Mesendoderm (in vitro differentiated cells): Measurements from ENCODE around the gene MAN2A2.
"Not testable (repeated sequence)": the region's sequence is repeated elsewhere in the genome, so short reads cannot be mapped to it uniquely, and the experiment has no call there.

Experiments used
- DNase-seq: peaks from one replicate; pipeline ENCODE4 v3.0.0; 2013
- H2AK5ac ChIP-seq: 2 replicates; pipeline ENCODE4 v1.6.1; 2013; ENCODE audit warnings: low read length, inconsistent platforms
- H2BK120ac ChIP-seq: 2 replicates; pipeline ENCODE4 v1.6.1; 2013; ENCODE audit warnings: low read depth, mild to moderate bottlenecking, low read length, moderate library complexity, mixed read lengths
- H2BK15ac ChIP-seq: replicated peaks from 2 replicates; pipeline ENCODE4 v1.6.1; 2013; ENCODE audit warnings: low read depth, mild to moderate bottlenecking, moderate library complexity
- H2BK5ac ChIP-seq: 2 replicates; pipeline ENCODE4 v1.6.1; 2013; ENCODE audit warnings: low read length, inconsistent platforms
- H3K18ac ChIP-seq: 2 replicates; pipeline ENCODE4 v1.6.1; 2013; ENCODE audit warnings: mild to moderate bottlenecking, low read length, mixed read lengths
- H3K23ac ChIP-seq: one replicate; pipeline ENCODE4 v1.6.1; 2013; ENCODE audit warnings: low read length
- H3K27ac ChIP-seq: 2 replicates; pipeline ENCODE4 v1.5.1; 2013; ENCODE audit warnings: low read depth, mild to moderate bottlenecking, inconsistent platforms, low read length, moderate library complexity
- H3K27me3 ChIP-seq: 2 replicates; pipeline ENCODE4 v1.6.1; 2013; ENCODE audit warnings: low read length, control low read depth, mild to moderate bottlenecking, inconsistent platforms; ENCODE audit not compliant: insufficient read depth, poor library complexity
- H3K36me3 ChIP-seq: 2 replicates; pipeline ENCODE4 v1.6.1; 2013; ENCODE audit warnings: low read length, inconsistent platforms; ENCODE audit not compliant: control insufficient read depth, insufficient read depth
- H3K4ac ChIP-seq: one replicate; pipeline ENCODE4 v1.6.1; 2013; ENCODE audit warnings: low read depth, mild to moderate bottlenecking, low read length, moderate library complexity
- H3K4me1 ChIP-seq: 2 replicates; pipeline ENCODE4 v1.6.1; 2013; ENCODE audit warnings: low read depth, low read length, inconsistent platforms; ENCODE audit not compliant: control insufficient read depth
- H3K4me2 ChIP-seq: 2 replicates; pipeline ENCODE4 v1.6.1; 2013; ENCODE audit warnings: low read length
- H3K4me3 ChIP-seq: 2 replicates; pipeline ENCODE4 v1.5.1; 2013; ENCODE audit warnings: mild to moderate bottlenecking, low read length
- H3K56ac ChIP-seq: one replicate; pipeline ENCODE4 v1.6.1; 2013; ENCODE audit warnings: low read length
- H3K79me1 ChIP-seq: 2 replicates; pipeline ENCODE4 v1.6.1; 2013; ENCODE audit warnings: low read length, inconsistent platforms
- H3K79me2 ChIP-seq: 2 replicates; pipeline ENCODE4 v1.6.1; 2013; ENCODE audit warnings: mild to moderate bottlenecking, low read length; ENCODE audit not compliant: control insufficient read depth, insufficient read depth
- H3K9ac ChIP-seq: 2 replicates; pipeline ENCODE4 v1.6.1; 2013; ENCODE audit warnings: low read length, inconsistent platforms
- H4K5ac ChIP-seq: one replicate; pipeline ENCODE4 v1.6.1; 2013; ENCODE audit warnings: low read length
- H4K8ac ChIP-seq: one replicate; pipeline ENCODE4 v1.6.1; 2013; ENCODE audit warnings: low read depth, mild to moderate bottlenecking, control low read depth, low read length, moderate library complexity
- WGBS: extraction: QIAGEN DNeasy Blood & Tissue Kit; methylation state at CpG from one replicate; pipeline ENCODE4 v1.1.7; 2013; ENCODE audit warnings: low lambda C conversion rate, missing lambda C conversion rate; ENCODE audit not compliant: insufficient coverage; ENCODE audit errors: extremely low coverage; 5-methylcytosine and 5-hydroxymethylcytosine counted together

The MAN2A2 gene

DNA sequence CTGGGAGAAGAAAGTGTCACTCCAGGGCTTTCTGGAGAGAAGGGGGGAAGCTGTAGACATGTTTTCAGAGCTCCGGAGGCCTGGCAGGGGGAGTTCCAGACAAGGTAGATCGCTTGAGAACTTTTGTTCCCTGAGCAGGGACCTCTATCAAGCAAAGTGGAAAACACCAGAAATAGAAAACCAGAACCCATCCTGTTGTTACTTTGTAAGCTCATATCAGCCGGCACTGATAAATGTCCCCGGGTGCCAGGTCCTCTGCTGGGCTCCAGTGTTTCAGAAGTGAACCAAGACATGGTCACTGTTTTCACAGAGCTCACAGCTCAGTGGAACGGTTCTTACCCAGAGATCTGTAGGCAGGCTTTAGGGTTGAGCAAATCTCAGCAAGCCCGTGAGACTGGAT lies 15.7 kb downstream of the MAN2A2 start:
- Histone ChIP-seq H4K5ac (no peak overlapping the region), H3K56ac (no peak overlapping the region), H3K79me1 (no peaks in the 10 kb centered on the region), H4K8ac (no peak overlapping the region), H3K18ac (no peak overlapping the region), H3K4me2 (no peak overlapping the region), H2BK15ac (no peak overlapping the region), H3K4me1 (no peaks in the 10 kb centered on the region), H3K23ac (no peak overlapping the region), H3K27ac (no peak overlapping the region), H2BK5ac (no peak overlapping the region), H2BK120ac (no peak overlapping the region), H3K27me3 (no peaks in the 10 kb centered on the region), H2AK5ac (no peak overlapping the region), H3K79me2 (no peaks in the 10 kb centered on the region), H3K4ac (no peak overlapping the region), H3K36me3 (no peaks in the 10 kb centered on the region), H3K4me3 (no peak overlapping the region), H3K9ac (no peak overlapping the region)
- WGBS: no CpG with 5 or more reads among the region's 6 CpGs
- no peak for DNase-seq

- Histone ChIP-seq H2AK5ac (no peak overlapping the region), H3K4me1 (no peaks in the 10 kb centered on the region), H3K56ac (no peak overlapping the region), H4K8ac (no peak overlapping the region), H4K5ac (no peak overlapping the region), H2BK5ac (no peak overlapping the region), H3K23ac (no peak overlapping the region), H3K4ac (no peak overlapping the region), H3K27me3 (no peaks in the 10 kb centered on the region), H2BK15ac (no peak overlapping the region), H3K79me2 (no peaks in the 10 kb centered on the region), H3K18ac (no peak overlapping the region), H3K27ac (no peak overlapping the region), H3K4me2 (no peak overlapping the region), H2BK120ac (no peak overlapping the region), H3K36me3 (no peaks in the 10 kb centered on the region), H3K79me1 (no peaks in the 10 kb centered on the region), H3K9ac (no peak overlapping the region), H3K4me3 (no peak overlapping the region)
- no CpG with 5 or more reads among the region's 4 CpGs for WGBS
- DNase-seq: no peak
Observed at GRCh38 chr15:90921887-90922286, 18.8 kb downstream of the MAN2A2 start.

- H4K8ac ChIP-seq, H2BK15ac ChIP-seq, H3K79me1 ChIP-seq, H2BK5ac ChIP-seq, H3K27me3 ChIP-seq, H3K56ac ChIP-seq, H4K5ac ChIP-seq, H3K4me1 ChIP-seq, H2AK5ac ChIP-seq, H3K36me3 ChIP-seq, H3K23ac ChIP-seq, H3K9ac ChIP-seq, DNase-seq, H3K4ac ChIP-seq, H3K27ac ChIP-seq, H3K79me2 ChIP-seq, H3K18ac ChIP-seq, H2BK120ac ChIP-seq, H3K4me2 ChIP-seq, H3K4me3 ChIP-seq: not testable (repeated sequence)
- WGBS: no CpG with 5 or more reads among the region's 7 CpGs
Observed at GRCh38 chr15:90922712-90923322, 19.7 kb downstream of the MAN2A2 start.

DNA sequence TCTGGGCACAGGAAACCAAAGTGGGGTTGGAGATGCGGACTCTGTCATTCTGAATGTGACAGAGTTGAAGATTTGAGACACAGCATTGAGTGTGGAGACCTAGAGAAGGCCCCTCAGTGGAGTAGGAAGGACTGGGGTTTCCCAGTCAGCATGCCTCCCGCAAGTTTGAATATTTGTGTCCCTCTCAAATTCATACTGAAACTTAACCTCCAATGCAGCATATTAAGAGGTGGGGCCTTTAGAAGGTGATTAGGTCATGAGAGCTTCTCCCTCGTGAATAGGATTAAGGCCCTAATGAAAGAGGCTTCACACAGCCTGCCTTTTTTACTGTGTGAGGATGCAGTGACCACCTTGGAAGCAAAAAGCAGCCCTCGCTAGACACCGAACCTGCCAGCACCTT lies 21.3 kb downstream of the MAN2A2 start:
- no peak overlapping the region for H3K4me3 ChIP-seq
- no peak for DNase-seq
- no peaks in the 10 kb centered on the region for H3K79me2 ChIP-seq

DNA sequence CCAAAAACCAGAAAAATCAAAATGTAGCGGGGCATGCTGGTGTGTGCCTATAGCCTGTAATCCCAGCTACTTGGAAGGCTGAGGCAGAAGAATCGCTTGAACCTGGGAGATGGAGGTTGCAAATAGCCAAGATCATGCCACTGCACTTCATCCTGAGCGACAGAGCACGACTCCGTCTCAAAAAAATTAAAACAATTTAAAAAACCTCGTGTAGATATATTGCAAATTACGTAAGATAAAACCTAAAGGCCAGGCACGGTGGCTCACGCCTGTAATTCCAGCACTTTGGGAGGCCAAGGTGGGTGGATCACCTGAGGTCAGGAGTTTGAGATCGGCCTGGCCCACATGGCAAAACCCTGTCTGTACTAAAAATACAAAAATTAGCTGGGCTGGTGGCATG lies 23.7 kb downstream of the MAN2A2 start:
- H2BK15ac ChIP-seq, H3K4me3 ChIP-seq, H3K4me1 ChIP-seq, H2AK5ac ChIP-seq, H3K4ac ChIP-seq, H3K79me1 ChIP-seq, H2BK120ac ChIP-seq, H3K4me2 ChIP-seq, H3K18ac ChIP-seq, H3K27ac ChIP-seq, H3K27me3 ChIP-seq, H3K9ac ChIP-seq, H4K8ac ChIP-seq, H3K23ac ChIP-seq, H3K79me2 ChIP-seq, H2BK5ac ChIP-seq, H4K5ac ChIP-seq, DNase-seq, H3K56ac ChIP-seq, H3K36me3 ChIP-seq: not testable (repeated sequence)
- WGBS: no CpG with 5 or more reads among the region's 10 CpGs

More for the DNA sequence above, 21.3 kb downstream of the MAN2A2 start:
- Histone ChIP-seq H3K4me1 (no peaks in the 10 kb centered on the region), H2AK5ac (no peak overlapping the region), H2BK5ac (no peak overlapping the region), H3K4ac (no peak overlapping the region), H3K9ac (no peak overlapping the region), H3K56ac (no peak overlapping the region), H4K5ac (no peak overlapping the region), H2BK15ac (no peak overlapping the region), H2BK120ac (no peak overlapping the region), H3K27ac (no peak overlapping the region), H3K18ac (no peak overlapping the region), H4K8ac (no peak overlapping the region), H3K27me3 (no peaks in the 10 kb centered on the region), H3K23ac (no peak overlapping the region), H3K4me2 (no peak overlapping the region), H3K79me1 (no peaks in the 10 kb centered on the region), H3K36me3 (no peaks in the 10 kb centered on the region)
- no CpG with 5 or more reads among the region's 5 CpGs for WGBS

- not testable (repeated sequence) for H3K4ac ChIP-seq, H2BK120ac ChIP-seq, H4K8ac ChIP-seq, H3K18ac ChIP-seq, H2BK5ac ChIP-seq, H4K5ac ChIP-seq, H3K9ac ChIP-seq, H3K79me1 ChIP-seq, H3K4me2 ChIP-seq, H3K27ac ChIP-seq, H3K4me3 ChIP-seq, H2BK15ac ChIP-seq, H3K23ac ChIP-seq, H3K4me1 ChIP-seq, H3K36me3 ChIP-seq, H3K56ac ChIP-seq, H3K27me3 ChIP-seq, DNase-seq, H2AK5ac ChIP-seq, H3K79me2 ChIP-seq
- no CpG with 5 or more reads among the region's 7 CpGs for WGBS
Observed at GRCh38 chr15:90928106-90928505, 25.0 kb downstream of the MAN2A2 start.
